ENCODE measurements around the gene DAB1.

- TF ChIP-seq, protein P1, sequence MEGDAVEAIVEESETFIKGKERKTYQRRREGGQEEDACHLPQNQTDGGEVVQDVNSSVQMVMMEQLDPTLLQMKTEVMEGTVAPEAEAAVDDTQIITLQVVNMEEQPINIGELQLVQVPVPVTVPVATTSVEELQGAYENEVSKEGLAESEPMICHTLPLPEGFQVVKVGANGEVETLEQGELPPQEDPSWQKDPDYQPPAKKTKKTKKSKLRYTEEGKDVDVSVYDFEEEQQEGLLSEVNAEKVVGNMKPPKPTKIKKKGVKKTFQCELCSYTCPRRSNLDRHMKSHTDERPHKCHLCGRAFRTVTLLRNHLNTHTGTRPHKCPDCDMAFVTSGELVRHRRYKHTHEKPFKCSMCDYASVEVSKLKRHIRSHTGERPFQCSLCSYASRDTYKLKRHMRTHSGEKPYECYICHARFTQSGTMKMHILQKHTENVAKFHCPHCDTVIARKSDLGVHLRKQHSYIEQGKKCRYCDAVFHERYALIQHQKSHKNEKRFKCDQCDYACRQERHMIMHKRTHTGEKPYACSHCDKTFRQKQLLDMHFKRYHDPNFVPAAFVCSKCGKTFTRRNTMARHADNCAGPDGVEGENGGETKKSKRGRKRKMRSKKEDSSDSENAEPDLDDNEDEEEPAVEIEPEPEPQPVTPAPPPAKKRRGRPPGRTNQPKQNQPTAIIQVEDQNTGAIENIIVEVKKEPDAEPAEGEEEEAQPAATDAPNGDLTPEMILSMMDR (IDR thresholded peaks at IDR 0.05; ENCODE audit: poor library complexity, severe bottlenecking): no peak
- TF ChIP-seq MXI1 (conservative IDR thresholded peaks at IDR 0.05; ENCODE audit: poor library complexity, severe bottlenecking): no peak
- TF ChIP-seq EZH2 (IDR thresholded peaks at IDR 0.05; ENCODE audit: borderline replicate concordance, insufficient read depth, low read length, poor library complexity, severe bottlenecking): no peak
- no peak for TF ChIP-seq RAD21 (conservative IDR thresholded peaks at IDR 0.05)
- no peak for TF ChIP-seq POLR2AphosphoS5 (IDR thresholded peaks at IDR 0.05)
Observed at GRCh38 chr1:57316861-57317260, 107.0 kb downstream of the DAB1 start.

Data from neural cell (in vitro differentiated cells).